Colonic mucosa (tissue), 4 donors: ENCODE results near the gene CREB5. TPM values are rescaled to one million over a fixed set of nuclear protein-coding genes. Genes with fewer than 3 reads are reported as not detected.
"Not testable (repeated sequence)": the region's sequence is repeated elsewhere in the genome, so short reads cannot be mapped to it uniquely, and the experiment has no call there.

ENCODE experiments used
- DNase-seq: peaks from one replicate; pipeline ENCODE4 v3.0.0-alpha.2; 2020
- H3K27ac ChIP-seq: fragments of 200-600 bp; one replicate; pipeline ENCODE4 v1.8.0; 2021
- H3K27me3 ChIP-seq: fragments of 200-600 bp; one replicate; pipeline ENCODE4 v1.8.0; 2021
- H3K36me3 ChIP-seq: fragments of 200-600 bp; one replicate; pipeline ENCODE4 v1.8.0; 2021
- H3K4me1 ChIP-seq: fragments of 200-600 bp; one replicate; pipeline ENCODE4 v1.8.0; 2021; ENCODE audit warnings: mild to moderate bottlenecking
- H3K4me3 ChIP-seq: fragments of 200-600 bp; one replicate; pipeline ENCODE4 v1.8.0; 2021
- H3K9ac ChIP-seq, 2 donors: one replicate each; pipeline ENCODE4 v1.7.0; 2013; ENCODE audit warnings: control low read depth in 2 of 2, low read depth in 2 of 2, low read length in 2 of 2
- H3K9me3 ChIP-seq: fragments of 200-600 bp; one replicate; pipeline ENCODE4 v1.8.0; 2021
- CTCF ChIP-seq: fragments of 200-600 bp; IDR thresholded peaks from one replicate; pipeline ENCODE4 v1.8.0; 2022; ENCODE audit warnings: antibody characterized with exemption, mild to moderate bottlenecking
- intact Hi-C: fragments of 100-400 bp; cut with DNase I; formaldehyde crosslinking; loops from one replicate; pipeline ENCODE4 v1.14.1; 2022
- total RNA-seq, 2 donors: library from RNA; stranded (reverse); fragmentation: NEBNext Ultra II Directional in 1 of 2; extraction: Animal tissue kit (Norgen Biotek cat#: 25700) in 1 of 2; gene quantifications; one replicate each; pipeline ENCODE4 v1.2.1, GENCODE V29; 2021
- donor health status: healthy.
- donor health status: DM: no; HTN: no; CAD: no.
- donor health status: DM: no; HTN: no; CAD: no.

CREB5 gene
- total RNA-seq, 2 donors from 2014 or later: 0.54 to 3.6 TPM

GRCh38 chr7:28595076-28595475, 182.8 kb downstream of the CREB5 start:
- Histone ChIP-seq H3K9ac (no peak overlapping the region), H3K4me3 (no peak overlapping the region), H3K4me1 (no peaks in the 10 kb centered on the region), H3K36me3 (no peaks in the 10 kb centered on the region), H3K27ac (no peak overlapping the region), H3K9me3 (no peaks in the 10 kb centered on the region), H3K27me3 (no peaks in the 10 kb centered on the region)
- DNase-seq: no peak
- TF ChIP-seq CTCF: no peak
- intact Hi-C loops: no loop called here

- Histone ChIP-seq H3K9me3 (no peaks in the 10 kb centered on the region), H3K4me3 (no peak overlapping the region), H3K27ac (no peak overlapping the region), H3K4me1 (no peaks in the 10 kb centered on the region), H3K9ac (no peak overlapping the region), H3K27me3 (no peaks in the 10 kb centered on the region), H3K36me3 (no peaks in the 10 kb centered on the region)
- intact Hi-C loops: no loop called here
- TF ChIP-seq CTCF: no peak
- DNase-seq: no peak
Measured at GRCh38 chr7:28595801-28596200, 183.5 kb downstream of the CREB5 start.

- intact Hi-C loops: no loop called here
- DNase-seq: no peak
- no peak overlapping the region for H3K27ac ChIP-seq
- TF ChIP-seq CTCF: no peak
- H3K4me3 ChIP-seq: no peak overlapping the region
- no peaks in the 10 kb centered on the region for H3K9me3 ChIP-seq
- H3K36me3 ChIP-seq: no peaks in the 10 kb centered on the region
- H3K9ac ChIP-seq: no peak overlapping the region
- no peaks in the 10 kb centered on the region for H3K27me3 ChIP-seq
- no peaks in the 10 kb centered on the region for H3K4me1 ChIP-seq
Measured at GRCh38 chr7:28596245-28596935, 184.1 kb downstream of the CREB5 start.

- no peaks in the 10 kb centered on the region for H3K36me3 ChIP-seq
- no peak for DNase-seq
- no peaks in the 10 kb centered on the region for H3K27me3 ChIP-seq
- no peak overlapping the region for H3K9ac ChIP-seq
- no peaks in the 10 kb centered on the region for H3K4me1 ChIP-seq
- H3K27ac ChIP-seq: no peak overlapping the region
- TF ChIP-seq CTCF: no peak
- no peaks in the 10 kb centered on the region for H3K9me3 ChIP-seq
- no peak overlapping the region for H3K4me3 ChIP-seq
- intact Hi-C loops: no loop called here
Measured at GRCh38 chr7:28597284-28597683, 185.0 kb downstream of the CREB5 start.

- H3K4me1 ChIP-seq, H3K9ac ChIP-seq, intact Hi-C loops, H3K36me3 ChIP-seq, H3K9me3 ChIP-seq, DNase-seq, H3K27me3 ChIP-seq, H3K4me3 ChIP-seq, H3K27ac ChIP-seq: not testable (repeated sequence)
Measured at GRCh38 chr7:28598037-28598436, 185.7 kb downstream of the CREB5 start.

GRCh38 chr7:28598586-28598985, 186.3 kb downstream of the CREB5 start:
- DNase-seq: no peak
- H3K9me3 ChIP-seq: no peaks in the 10 kb centered on the region
- intact Hi-C loops: no loop called here
- no peaks in the 10 kb centered on the region for H3K27me3 ChIP-seq
- H3K9ac ChIP-seq: no peak overlapping the region
- H3K4me1 ChIP-seq: no peaks in the 10 kb centered on the region
- H3K4me3 ChIP-seq: no peak overlapping the region
- H3K36me3 ChIP-seq: no peaks in the 10 kb centered on the region
- H3K27ac ChIP-seq: no peak overlapping the region
- no peak for TF ChIP-seq CTCF
